Panc1 (cell line): ENCODE measurements around the gene SOX8. TPM values are rescaled to one million over a fixed set of nuclear protein-coding genes. Genes with fewer than 3 reads are reported as not detected.

Experiments
- ATAC-seq: fragments of 200-7000 bp; cut with Tn5 transposase; 2 replicates; pipeline ENCODE4 v1.9.1; 2020; ENCODE audit warnings: mild to moderate bottlenecking, moderate library complexity
- BruUV-seq: library from RNA; stranded (reverse); fragments of 400-500 nt; replicated peaks from 2 replicates; lab custom pipeline; 2021; lab: Mats Ljungman, UMichigan
- CTCF ChIA-PET: fragments of 300-600 bp; sonication (Branson Sonifier 250); formaldehyde crosslinking; loops from one replicate; lab custom pipeline; 2022; ENCODE audit warnings: antibody characterized with exemption; lab: Charles Lee
- POLR2A ChIA-PET: fragments of 300-600 bp; sonication (Branson Sonifier 250); formaldehyde crosslinking; loops from one replicate; lab custom pipeline; 2022; ENCODE audit warnings: antibody characterized with exemption; lab: Charles Lee
- DNase-seq: peaks from one replicate; pipeline ENCODE4 v3.0.0-alpha.2; 2010; ENCODE audit warnings: low read depth, low spot score
- H3K27ac ChIP-seq: 2 replicates; pipeline ENCODE4 v1.5.1; 2011; ENCODE audit warnings: mild to moderate bottlenecking, low read length, inconsistent platforms
- H3K27me3 ChIP-seq: fragments of 200-500 bp; sonication (Bioruptor generic); 2 replicates; pipeline ENCODE4 v1.6.0; 2014; ENCODE audit warnings: low read length, inconsistent platforms; ENCODE audit not compliant: control insufficient read depth, insufficient read depth
- H3K36me3 ChIP-seq: fragments of 200-500 bp; sonication (Bioruptor generic); 2 replicates; pipeline ENCODE4 v1.5.1; 2014; ENCODE audit warnings: inconsistent platforms, mild to moderate bottlenecking, low read length, moderate library complexity; ENCODE audit not compliant: control insufficient read depth, insufficient read depth
- H3K4me1 ChIP-seq: 2 replicates; pipeline ENCODE4 v1.5.1; 2011; ENCODE audit warnings: inconsistent platforms, mild to moderate bottlenecking, low read length, moderate library complexity; ENCODE audit not compliant: control insufficient read depth, insufficient read depth
- H3K4me3 ChIP-seq, 2 experiments: 2 replicates each; pipeline ENCODE4 v1.5.1; 2011 to 2012; ENCODE audit warnings: low read depth in 2 of 2, low read length in 2 of 2, mild to moderate bottlenecking in 2 of 2, inconsistent platforms in 1 of 2, moderate library complexity in 1 of 2
- H3K9me3 ChIP-seq: fragments of 200-500 bp; sonication (Bioruptor generic); 2 replicates; pipeline ENCODE4 v1.5.1; 2014; ENCODE audit warnings: low read depth, mild to moderate bottlenecking, inconsistent platforms, low read length, moderate library complexity; ENCODE audit not compliant: control insufficient read depth, insufficient read depth
- POLR2AphosphoS5 ChIP-seq: IDR thresholded peaks from 2 replicates; pipeline ENCODE4 v1.6.1; 2012; ENCODE audit warnings: mild to moderate bottlenecking, low read depth, low read length, moderate library complexity
- SIN3A ChIP-seq: IDR thresholded peaks from 2 replicates; pipeline ENCODE4 v1.6.1; 2012; ENCODE audit warnings: low read depth, mild to moderate bottlenecking, low read length, moderate library complexity, borderline replicate concordance; ENCODE audit not compliant: insufficient read depth
- TCF7L2 ChIP-seq: IDR thresholded peaks from 2 replicates; pipeline ENCODE4 v1.6.1; 2011; ENCODE audit warnings: mild to moderate bottlenecking, low read depth, low read length, inconsistent platforms
- in situ Hi-C: cut with HindIII; loops from 2 replicates; pipeline ENCODE4 v1.10.0; 2016; ENCODE audit warnings: low sequenced_read_pairs, low pct_unique_long_range_greater_than_20kb
- intact Hi-C: fragments of 100-400 bp; cut with micrococcal nuclease; formaldehyde crosslinking; loops from one replicate; pipeline ENCODE4 v1.10.0; 2022; ENCODE audit not compliant: unreplicated experiment
- total RNA-seq: library from RNA; stranded (reverse); gene quantifications from one replicate; pipeline ENCODE4 v1.2.1, GENCODE V29; 2021; ENCODE audit not compliant: unreplicated experiment
- TF ChIP-seq, protein P1 (sequence below), 2 experiments: IDR thresholded peaks; 2 replicates each; pipeline ENCODE4 v1.6.1; 2011 to 2012; ENCODE audit warnings: low read depth in 2 of 2, control low read depth in 1 of 2, low read length in 1 of 2, mild to moderate bottlenecking in 1 of 2, moderate library complexity in 1 of 2; ENCODE audit not compliant: insufficient read depth in 1 of 2
- TF ChIP-seq, protein P2 (sequence below): fragments of 450-650 bp; IDR thresholded peaks from 2 replicates; pipeline ENCODE4 v1.5.1; 2017; ENCODE audit warnings: mild to moderate bottlenecking

The SOX8 gene
- total RNA-seq, 1 experiment from 2014 or later, result 1.8 TPM

DNA sequence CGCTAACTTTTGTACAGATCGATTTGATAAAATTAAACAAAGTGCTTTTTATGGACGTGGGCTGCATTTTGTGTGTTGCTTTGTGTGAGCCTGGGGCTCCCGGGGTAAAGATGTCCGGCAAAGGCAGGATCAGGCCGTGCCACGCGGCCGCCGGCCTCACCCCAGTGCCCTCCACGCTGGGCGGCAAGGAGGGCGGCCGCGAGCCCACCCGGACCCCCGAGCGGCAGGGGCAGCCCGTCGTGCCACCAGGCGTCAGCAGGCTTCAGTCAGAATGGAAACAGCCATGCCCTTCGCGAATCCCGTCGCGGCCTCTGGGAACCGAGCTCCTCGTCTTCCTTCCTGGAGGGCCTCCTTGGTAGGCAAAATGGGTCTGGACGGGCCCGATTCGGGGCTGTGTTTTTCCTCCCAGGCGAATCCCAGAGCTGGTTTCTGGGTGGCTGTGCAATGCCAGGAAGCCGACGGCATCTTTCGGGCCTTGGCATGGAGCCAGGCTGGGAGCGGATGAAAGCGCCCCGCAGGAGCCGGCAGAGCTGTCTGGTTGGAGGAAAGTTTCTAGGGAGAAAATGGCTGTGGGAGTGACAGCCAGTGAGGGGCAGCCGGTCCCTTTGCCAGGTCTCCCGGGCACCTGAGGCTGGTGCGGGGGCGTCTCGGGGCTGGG, 5.5 kb downstream of the SOX8 start:
- intact Hi-C loops, result no loop called here
- no peak overlapping the region for H3K27ac ChIP-seq
- no peaks in the 10 kb centered on the region for H3K9me3 ChIP-seq
- H3K27me3 ChIP-seq, result no peaks in the 10 kb centered on the region
- H3K4me3 ChIP-seq, result no peak overlapping the region
- in situ Hi-C loops, result no loop called here
- DNase-seq (no peak), ATAC-seq (no peak)
- TF ChIP-seq TCF7L2 (no peak), POLR2AphosphoS5 (no peak), SIN3A (no peak)
- TF ChIP-seq, protein P1, sequence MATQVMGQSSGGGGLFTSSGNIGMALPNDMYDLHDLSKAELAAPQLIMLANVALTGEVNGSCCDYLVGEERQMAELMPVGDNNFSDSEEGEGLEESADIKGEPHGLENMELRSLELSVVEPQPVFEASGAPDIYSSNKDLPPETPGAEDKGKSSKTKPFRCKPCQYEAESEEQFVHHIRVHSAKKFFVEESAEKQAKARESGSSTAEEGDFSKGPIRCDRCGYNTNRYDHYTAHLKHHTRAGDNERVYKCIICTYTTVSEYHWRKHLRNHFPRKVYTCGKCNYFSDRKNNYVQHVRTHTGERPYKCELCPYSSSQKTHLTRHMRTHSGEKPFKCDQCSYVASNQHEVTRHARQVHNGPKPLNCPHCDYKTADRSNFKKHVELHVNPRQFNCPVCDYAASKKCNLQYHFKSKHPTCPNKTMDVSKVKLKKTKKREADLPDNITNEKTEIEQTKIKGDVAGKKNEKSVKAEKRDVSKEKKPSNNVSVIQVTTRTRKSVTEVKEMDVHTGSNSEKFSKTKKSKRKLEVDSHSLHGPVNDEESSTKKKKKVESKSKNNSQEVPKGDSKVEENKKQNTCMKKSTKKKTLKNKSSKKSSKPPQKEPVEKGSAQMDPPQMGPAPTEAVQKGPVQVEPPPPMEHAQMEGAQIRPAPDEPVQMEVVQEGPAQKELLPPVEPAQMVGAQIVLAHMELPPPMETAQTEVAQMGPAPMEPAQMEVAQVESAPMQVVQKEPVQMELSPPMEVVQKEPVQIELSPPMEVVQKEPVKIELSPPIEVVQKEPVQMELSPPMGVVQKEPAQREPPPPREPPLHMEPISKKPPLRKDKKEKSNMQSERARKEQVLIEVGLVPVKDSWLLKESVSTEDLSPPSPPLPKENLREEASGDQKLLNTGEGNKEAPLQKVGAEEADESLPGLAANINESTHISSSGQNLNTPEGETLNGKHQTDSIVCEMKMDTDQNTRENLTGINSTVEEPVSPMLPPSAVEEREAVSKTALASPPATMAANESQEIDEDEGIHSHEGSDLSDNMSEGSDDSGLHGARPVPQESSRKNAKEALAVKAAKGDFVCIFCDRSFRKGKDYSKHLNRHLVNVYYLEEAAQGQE (IDR thresholded peaks at IDR 0.05; ENCODE audit: insufficient read depth in 1 of 2, low read depth in 2 of 2, low read length in 1 of 2), result no peak
- TF ChIP-seq, protein P2, sequence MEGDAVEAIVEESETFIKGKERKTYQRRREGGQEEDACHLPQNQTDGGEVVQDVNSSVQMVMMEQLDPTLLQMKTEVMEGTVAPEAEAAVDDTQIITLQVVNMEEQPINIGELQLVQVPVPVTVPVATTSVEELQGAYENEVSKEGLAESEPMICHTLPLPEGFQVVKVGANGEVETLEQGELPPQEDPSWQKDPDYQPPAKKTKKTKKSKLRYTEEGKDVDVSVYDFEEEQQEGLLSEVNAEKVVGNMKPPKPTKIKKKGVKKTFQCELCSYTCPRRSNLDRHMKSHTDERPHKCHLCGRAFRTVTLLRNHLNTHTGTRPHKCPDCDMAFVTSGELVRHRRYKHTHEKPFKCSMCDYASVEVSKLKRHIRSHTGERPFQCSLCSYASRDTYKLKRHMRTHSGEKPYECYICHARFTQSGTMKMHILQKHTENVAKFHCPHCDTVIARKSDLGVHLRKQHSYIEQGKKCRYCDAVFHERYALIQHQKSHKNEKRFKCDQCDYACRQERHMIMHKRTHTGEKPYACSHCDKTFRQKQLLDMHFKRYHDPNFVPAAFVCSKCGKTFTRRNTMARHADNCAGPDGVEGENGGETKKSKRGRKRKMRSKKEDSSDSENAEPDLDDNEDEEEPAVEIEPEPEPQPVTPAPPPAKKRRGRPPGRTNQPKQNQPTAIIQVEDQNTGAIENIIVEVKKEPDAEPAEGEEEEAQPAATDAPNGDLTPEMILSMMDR, result no peak
- POLR2A ChIA-PET, result no interaction called here
- CTCF ChIA-PET, result no interaction called here
- BruUV-seq, result no TSS peak
- H3K36me3 ChIP-seq, result no peaks in the 10 kb centered on the region
- H3K4me1 ChIP-seq, result no peaks in the 10 kb centered on the region

DNA sequence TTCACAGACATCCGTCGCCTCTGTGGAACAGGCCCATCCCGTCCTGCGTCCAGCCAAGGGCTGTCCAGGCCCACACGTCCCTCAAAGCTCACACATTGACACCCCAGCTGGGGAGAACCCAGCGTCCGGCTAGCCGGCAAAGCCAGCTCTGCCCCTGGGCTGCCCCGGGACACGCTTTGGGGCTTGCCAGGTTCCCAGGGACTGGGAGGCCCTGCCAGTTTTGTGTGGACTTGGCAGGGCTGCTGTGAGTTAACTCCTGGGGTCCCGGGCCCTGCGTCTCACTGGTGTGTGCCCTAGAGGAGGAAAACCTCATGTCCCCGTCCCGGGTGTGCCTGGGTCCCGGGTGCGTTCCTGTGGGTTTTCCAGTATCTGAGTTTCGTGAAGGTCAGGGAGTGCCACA, 6.3 kb downstream of the SOX8 start:
- TF ChIP-seq, protein P2, result no peak
- TF ChIP-seq POLR2AphosphoS5 (no peak), SIN3A (no peak), TCF7L2 (no peak)
- TF ChIP-seq, protein P1 (IDR thresholded peaks at IDR 0.05; ENCODE audit: insufficient read depth in 1 of 2, low read depth in 2 of 2, low read length in 1 of 2), result no peak
- no peaks in the 10 kb centered on the region for H3K9me3 ChIP-seq
- H3K4me1 ChIP-seq, result no peaks in the 10 kb centered on the region
- CTCF ChIA-PET, result no interaction called here
- H3K4me3 ChIP-seq, result no peak overlapping the region
- intact Hi-C loops, result no loop called here
- POLR2A ChIA-PET, result no interaction called here
- no peak overlapping the region for H3K27ac ChIP-seq
- no peak for DNase-seq
- no peaks in the 10 kb centered on the region for H3K36me3 ChIP-seq
- H3K27me3 ChIP-seq, result no peaks in the 10 kb centered on the region
- no peak for ATAC-seq
- in situ Hi-C loops, result no loop called here
- BruUV-seq, result no TSS peak
